ENCODE measurements around the gene LYST.
"Not testable (repeated sequence)": the region's sequence is repeated elsewhere in the genome, so short reads cannot be mapped to it uniquely, and the experiment has no call there.

The LYST gene, protein sequence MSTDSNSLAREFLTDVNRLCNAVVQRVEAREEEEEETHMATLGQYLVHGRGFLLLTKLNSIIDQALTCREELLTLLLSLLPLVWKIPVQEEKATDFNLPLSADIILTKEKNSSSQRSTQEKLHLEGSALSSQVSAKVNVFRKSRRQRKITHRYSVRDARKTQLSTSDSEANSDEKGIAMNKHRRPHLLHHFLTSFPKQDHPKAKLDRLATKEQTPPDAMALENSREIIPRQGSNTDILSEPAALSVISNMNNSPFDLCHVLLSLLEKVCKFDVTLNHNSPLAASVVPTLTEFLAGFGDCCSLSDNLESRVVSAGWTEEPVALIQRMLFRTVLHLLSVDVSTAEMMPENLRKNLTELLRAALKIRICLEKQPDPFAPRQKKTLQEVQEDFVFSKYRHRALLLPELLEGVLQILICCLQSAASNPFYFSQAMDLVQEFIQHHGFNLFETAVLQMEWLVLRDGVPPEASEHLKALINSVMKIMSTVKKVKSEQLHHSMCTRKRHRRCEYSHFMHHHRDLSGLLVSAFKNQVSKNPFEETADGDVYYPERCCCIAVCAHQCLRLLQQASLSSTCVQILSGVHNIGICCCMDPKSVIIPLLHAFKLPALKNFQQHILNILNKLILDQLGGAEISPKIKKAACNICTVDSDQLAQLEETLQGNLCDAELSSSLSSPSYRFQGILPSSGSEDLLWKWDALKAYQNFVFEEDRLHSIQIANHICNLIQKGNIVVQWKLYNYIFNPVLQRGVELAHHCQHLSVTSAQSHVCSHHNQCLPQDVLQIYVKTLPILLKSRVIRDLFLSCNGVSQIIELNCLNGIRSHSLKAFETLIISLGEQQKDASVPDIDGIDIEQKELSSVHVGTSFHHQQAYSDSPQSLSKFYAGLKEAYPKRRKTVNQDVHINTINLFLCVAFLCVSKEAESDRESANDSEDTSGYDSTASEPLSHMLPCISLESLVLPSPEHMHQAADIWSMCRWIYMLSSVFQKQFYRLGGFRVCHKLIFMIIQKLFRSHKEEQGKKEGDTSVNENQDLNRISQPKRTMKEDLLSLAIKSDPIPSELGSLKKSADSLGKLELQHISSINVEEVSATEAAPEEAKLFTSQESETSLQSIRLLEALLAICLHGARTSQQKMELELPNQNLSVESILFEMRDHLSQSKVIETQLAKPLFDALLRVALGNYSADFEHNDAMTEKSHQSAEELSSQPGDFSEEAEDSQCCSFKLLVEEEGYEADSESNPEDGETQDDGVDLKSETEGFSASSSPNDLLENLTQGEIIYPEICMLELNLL (N-terminal part only)

DNA sequence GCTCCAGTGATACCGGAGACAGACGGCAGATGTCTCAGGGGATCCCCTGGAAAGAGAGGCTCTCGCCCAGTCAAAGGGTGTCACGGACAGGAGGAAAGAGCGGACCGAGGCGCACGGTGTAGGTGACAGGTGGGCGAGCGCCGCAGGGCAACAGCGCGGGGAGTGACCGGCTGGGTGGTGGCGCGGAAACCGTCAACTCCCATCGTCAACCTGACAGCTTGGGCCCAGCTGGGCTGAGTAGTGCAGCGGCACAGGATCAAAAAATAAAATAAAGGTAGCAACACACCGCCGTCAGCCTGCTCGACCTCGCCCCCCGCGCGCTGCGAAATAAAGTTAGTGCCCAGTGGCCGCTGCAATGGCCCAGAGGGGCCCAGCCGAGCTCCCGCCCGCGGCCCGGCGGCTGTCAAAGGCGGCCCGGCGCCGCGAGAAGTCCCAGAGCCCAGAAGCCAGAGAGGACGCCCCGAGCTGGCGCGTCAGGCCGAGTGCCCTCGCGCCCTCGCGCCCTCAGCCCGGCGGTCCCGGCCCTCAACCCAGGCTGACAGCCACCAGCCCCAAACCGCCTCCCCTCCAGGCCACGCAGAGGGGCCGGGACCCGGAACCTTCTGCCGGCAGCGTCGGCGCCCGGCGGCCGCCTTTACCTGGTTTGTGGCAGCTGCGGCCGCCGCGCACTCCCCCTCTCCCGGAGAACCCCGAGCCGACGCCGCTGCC, at the start of gene LYST:
LYST (minus strand) TSS at position 702 of the 708 bp plus-strand sequence. CDS start 36,489 bp downstream, outside the sequence.
- DNase-seq (ENCODE audit: low read depth), result peak; percentile 55

DNA sequence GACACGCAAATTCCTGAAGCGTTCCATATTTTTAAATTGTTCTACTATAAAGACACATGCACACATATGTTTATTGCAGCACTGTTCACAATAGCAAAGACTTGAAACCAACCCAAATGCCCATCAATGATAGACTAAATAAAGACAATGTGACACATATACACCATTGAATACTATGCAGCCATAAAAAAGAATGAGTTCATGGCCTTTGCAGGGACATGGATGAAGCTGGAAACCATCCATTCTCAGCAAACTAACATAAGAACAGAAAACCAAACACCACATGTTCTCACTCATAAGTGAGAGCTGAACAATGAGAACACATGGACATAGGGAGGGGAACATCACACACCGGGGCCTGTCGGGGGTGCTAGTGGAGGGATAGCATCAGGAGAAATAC, 48.8 kb upstream of the LYST start:
- DNase-seq (ENCODE audit: low read depth), result not testable (repeated sequence)

DNA sequence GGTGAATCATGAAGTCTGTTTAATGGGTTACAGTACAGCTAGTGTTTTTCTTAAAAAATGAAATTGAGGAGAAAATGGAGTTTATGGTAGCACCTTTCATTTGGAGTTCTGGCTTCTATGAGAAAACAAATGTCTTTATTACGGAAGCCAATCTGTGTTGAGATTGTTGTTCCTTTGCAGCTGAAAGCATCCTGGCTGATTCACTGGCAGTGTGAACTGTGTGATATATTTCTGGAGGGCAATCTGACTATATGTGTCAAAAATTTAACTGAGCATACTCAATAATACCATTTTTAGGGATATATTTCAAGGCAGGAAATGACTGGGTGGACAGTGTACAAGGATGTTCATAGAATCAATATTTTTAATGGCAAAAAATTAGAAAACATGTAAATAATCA, 46.6 kb upstream of the LYST start:
- no peak for DNase-seq (ENCODE audit: low read depth)

DNA sequence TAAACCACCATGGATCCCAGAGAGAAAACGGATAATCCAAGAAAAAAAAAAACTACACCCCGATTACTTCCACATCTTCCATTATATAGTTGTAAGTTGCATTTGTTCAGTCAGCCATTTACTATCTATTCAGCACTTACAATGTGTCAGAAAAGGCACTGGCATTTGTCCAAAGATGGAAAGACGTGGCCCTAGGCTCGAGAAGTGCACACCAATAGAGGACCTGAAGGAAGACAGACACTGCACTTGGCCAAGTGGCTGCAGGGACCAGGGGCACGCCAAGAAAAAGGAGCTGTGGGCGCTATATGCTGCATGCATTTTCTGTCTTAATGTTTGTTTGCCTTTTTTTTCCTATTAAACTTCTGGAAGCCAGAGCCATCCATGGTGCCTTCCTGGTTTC, 45.2 kb upstream of the LYST start:
- DNase-seq (ENCODE audit: low read depth), result no peak

DNA sequence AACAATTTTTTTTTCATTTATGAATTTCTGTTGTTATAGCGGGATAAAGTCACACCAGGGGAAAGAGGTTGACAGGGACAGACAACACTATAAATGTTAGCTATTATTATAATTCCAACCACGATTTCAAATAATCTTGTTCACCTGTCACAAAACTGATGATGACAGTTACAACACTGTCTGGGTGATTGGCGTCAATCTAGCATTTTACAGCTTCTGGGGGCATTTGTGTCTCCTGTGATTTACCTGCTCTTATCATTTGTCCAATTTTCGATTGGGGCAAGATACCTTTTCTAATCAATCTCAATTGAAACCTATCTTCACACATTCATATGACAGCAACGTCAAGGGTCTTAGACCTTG, 44.6 kb upstream of the LYST start:
- no peak for DNase-seq (ENCODE audit: low read depth)

DNA sequence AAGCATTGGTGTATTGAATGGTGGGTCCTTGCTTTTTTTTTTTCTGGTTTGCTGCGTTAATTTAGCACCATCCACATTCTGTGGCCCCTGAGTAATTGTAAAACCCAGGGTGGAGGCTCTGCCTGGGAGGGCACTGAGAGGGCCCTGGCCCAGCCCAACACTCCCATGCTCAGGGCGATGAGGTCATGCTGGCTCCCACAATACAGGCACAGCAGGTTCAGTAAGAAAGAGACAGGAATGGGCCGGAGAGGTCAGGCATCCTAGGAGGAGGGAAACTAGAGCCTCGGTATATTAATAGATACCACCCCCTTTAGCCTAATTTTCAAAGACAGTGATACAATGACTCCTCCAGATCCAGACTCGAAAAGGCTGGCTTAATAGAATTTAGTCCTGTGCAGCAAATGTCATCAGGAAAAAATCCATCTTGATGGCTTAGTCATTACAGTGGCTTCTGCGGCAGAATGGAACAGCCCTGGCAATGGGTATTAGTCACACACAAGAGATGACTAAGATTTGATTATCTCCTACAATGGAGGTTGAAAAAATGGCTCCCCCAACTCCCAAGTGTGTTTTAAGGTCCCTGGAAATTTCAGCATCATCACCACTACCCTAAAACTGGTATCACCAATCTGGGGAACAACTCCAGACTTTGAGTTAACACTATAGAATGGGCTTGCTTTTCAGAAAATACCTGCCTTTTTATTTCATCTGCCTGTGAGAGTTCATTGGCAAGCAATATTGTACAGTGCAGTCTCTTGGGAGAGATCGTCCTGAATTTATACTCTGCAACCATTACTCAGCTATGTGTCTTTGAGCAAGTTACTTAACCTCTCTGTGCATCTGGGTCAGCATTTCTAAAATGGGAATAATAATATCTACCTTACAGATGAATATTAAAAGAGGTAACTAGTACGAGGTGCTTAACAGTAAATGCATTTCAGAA, 43.9 kb upstream of the LYST start:
- peak; percentile 26 for DNase-seq (ENCODE audit: low read depth)

DNA sequence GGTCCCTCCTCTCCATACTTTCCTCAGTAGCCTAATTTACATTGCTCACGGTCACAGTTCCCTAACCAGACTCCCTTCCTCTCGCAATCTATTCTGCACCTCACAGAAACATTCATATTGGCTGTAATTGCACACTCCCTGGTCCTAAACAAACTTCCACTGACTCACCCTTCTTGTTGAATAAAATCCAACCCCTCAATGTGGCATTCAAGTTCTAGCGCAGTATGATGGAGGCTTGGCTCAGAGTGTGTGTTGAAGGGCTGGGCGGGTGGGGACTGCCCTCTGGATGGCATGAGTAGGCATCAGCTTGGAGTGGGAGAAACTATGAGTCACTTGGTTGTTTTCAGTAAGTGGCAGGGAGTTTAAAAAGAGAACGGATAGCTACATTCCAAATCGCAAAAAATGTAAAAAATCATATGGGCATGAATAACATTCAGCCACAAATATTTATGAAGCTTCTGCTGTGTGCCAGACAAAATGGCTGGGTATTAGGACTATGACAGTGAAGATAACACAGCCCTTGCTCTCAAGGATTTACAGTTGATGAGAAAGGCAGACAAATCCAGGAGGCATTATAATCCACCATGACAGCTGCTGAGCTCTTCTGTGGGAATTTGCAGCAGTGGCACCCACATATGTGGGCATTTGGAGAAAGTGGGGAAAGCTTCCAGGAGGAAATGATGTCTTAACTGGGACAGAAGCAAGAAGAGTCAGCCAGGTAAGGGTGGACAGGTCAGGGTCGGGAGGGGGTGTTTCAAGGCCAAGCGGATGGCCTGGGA, 42.2 kb upstream of the LYST start:
- DNase-seq (ENCODE audit: low read depth), result no peak

DNA sequence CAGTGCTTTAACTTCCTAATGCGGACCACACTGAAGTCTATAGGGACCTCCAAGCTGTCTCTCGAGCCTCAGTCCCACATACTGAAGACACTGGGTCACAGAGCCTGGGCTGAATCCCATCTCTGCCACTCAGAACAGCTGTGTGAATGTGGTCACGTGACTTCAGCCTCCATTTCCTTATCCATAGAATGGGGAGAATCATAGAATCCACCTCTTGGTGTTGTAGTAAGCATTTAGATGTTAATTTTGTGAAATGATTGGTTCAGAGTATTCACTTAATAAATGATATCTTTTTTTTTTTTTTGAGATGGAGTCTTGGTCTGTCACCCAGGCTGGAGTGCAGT, 41.2 kb upstream of the LYST start:
- no peak for DNase-seq (ENCODE audit: low read depth)

DNA sequence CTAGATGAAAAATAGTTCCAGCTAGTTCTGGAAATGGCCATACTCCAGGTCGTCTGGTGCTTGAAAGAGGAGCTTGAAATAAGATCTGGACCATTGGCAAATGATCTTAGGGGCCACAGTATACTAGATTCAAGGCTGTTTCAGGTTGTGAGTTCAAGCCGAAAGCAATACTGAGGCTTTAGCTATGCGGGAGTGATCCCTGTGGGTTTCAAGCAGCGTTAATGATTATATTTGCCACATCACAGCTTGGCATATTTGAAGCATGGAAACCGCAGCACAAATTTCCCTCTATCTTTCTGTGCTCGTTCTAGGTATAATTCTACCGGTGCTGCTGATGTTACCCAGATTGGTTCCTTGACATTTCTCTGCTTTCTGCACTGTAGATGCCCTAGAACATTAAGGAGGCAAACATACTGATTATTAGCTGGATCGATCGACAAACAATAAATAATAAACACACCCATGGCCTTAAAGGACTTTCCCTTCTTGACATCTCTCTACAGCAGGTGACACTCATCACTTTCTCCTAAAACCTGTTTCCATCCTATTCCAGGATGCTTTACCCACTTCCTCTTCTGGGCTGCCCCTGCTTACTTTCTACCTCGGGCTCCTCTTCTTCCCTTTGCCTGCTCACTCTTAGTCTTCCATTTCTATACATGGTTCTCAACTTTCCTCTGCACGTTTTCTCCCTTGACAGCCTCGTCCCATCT, 40.6 kb upstream of the LYST start:
- no peak for DNase-seq (ENCODE audit: low read depth)

DNA sequence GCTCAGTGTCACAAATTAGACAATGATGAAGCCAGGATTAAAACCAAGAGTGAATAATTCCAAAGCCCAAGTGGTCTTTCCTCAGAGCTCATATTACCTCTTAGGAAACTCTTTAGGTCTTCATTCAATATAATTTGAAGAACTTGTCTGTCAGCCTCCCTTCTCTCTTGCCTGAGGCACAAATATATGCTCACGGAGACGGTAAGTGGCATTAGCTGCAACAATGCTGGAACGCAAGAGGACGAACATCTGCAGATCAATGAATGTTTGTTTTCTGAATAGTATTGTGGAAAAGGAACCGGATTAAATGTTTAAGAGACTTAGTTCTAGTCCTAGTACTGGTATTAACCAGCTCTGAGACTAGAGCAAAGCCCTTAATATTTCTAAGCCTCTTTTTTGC, 39.7 kb upstream of the LYST start:
- DNase-seq (ENCODE audit: low read depth), result no peak

DNA sequence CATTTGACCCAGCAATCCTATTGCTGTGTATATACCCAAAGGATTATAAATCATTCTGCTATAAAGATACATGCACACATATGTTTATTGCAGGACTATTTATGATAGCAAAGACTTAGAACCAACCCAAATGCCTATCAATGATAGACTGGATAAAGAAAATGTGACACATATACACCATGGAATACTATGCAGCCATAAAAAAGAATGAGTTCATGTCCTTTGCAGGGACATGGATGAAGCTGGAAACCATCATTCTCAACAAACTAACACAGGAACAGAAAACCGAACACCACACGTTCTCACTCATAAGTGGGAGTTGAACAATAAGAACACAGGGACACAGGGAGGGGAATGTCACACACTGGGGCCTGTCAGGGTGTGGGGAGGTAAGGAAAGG, 37.1 kb upstream of the LYST start:
- DNase-seq (ENCODE audit: low read depth), result not testable (repeated sequence)

DNA sequence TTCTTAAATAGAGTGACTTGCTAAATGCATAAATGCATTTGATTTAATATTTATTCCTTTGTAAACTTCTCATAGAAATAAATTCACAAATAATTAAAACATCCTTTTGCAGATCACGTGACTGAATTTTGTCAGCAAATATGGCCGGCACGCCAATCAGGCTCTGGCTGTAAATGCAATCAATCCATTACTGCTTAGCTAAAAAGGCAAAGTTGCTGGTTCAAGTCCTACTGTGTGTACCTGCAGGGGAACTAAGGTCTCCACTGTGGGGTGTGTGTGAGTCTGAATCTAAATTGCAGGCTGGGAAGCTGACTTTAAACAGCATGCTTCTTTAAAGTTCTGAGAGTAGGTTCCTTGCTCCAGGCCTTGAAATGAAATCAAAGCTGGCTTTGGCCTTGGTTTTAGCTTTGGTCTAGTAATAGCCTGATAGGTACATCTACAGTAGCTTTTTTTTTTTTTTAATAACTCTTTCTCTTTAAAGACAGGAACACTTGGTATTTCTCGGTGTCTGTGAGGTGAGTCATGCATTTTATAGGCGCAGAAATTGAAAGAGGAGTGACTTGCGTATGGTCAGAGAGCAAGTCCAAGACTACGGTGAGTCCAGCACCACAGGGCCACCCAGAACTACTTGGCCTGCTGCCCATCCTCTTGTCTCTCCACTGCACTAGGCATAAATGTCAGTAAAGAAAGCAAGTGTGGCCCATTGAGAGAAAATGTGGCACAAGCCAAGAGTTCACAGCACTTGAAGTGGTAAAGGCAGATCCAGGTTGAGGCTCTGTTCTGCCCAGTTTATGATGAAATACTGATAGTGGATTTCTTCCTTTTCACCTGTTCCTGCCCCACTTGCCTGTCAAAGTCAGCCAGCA, 36.2 kb upstream of the LYST start:
- DNase-seq (ENCODE audit: low read depth), result no peak

DNA sequence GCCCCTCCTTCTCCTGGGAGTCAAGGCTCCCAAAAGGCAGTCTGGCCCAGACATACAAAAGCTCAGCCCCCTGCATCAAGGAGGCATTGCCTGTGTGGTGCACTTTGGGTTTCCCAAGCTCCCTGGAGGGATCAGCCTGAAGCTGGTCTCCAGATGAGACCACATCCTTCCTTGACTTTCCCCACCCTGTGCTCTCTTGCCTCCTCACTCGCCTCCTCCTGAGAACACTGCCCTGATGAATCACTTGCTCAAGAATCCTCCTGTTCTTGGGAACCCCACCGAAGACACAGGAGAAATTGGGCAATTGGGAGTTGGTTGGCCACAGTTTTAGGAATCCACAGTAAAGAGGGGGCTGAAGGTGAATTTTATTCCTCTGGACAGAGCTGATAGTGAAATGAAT, 34.8 kb upstream of the LYST start:
- DNase-seq (ENCODE audit: low read depth), result no peak

DNA sequence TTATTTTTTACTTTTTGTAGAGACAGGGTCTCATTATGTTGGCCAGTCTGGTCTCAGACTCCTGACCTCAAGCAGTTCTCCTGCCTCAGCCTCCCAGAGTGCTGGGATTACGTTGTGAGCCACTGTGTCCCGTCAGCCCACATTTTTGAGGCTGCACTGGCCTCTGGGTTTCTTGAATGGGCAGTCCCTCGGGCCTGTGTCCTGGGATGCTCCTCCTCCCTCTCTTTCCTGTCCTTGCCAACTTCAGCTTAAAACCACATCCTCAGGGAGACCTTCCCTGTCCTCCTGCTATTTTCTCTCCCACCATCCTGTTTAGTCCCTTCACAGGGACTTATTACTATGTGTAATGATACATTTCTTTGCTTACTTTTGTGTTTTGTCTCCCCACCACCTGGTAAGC, 31.4 kb upstream of the LYST start:
- no peak for DNase-seq (ENCODE audit: low read depth)

DNA sequence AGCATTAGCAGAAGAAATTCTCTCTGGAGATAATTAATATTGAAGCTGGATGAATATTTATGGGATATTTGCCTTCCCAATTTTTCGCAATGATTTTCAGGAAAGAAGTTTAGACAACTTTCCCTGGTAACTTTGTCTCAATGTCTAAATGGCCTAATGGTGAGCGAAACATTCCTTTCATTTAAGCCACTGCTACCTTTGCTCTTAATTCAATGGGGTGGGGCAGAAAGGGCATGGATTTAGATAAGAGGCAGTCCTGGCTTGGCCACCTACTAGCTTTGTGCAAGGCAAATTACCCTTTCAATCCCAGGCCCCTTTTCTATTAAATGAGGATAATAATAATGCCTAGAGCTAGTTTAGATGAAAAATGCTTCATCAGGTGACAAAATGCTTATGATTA, 27.1 kb upstream of the LYST start:
- DNase-seq (ENCODE audit: low read depth), result no peak

DNA sequence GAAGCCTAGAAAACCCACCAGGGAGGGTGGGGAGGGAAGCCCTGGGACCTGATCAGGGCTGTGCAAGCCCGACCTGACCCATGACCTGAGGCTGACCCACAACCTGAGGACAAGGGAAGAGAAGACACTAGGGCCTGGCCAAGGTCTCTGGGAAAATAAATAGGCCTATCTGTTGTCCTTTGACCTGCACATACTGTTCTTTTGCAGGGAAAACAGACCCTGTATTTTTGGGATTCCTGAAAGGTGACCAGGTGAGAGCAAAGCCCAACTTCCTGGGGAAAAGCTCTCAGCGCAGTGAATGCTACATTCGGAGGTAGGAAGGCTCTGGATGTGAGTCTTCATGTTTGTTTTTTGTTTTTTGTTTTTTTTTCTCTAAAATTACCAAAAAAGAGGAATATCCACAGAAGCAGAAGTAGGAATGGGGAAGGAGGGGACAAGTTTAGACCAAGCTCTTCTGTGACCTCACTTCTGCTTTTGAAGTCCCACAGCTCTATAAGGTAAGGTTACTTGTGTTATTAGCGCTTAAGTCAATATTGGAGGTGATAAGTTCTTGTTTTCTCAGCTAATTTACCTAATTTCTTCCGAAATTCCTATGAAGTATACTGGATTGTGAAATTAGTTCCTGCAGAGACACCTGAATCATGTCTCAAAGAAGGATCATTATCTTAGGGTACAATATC, 26.2 kb upstream of the LYST start:
- DNase-seq (ENCODE audit: low read depth), result no peak

DNA sequence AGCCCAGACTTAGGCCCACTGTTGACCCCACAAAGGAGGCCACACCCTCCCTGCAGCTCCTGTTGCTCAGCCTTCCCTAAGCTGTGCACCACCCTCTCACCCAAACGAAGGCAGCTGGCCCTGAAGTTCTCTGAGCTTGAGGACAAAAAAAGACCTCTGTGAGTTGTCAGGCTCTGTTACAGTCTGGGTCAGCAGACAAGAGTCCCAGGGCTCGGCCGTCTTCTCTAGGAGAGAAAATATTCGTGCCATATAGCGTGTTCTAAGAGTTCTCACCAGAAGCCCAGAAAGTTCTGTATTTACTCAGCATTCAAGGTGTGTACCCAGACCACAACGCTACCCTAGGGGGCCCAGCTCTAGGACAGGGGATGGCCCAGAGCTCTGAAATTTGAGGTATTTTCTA, 25.5 kb upstream of the LYST start:
- no peak for DNase-seq (ENCODE audit: low read depth)
